Endometrial microvascular endothelial cells (primary cell): Measurements from ENCODE around the gene SNX11. TPM values are rescaled to one million over a fixed set of nuclear protein-coding genes. Genes with fewer than 3 reads are reported as not detected.

Source experiments
- in situ Hi-C: cut with HindIII; loops from 2 replicates; pipeline ENCODE4 v1.10.0; 2017; ENCODE audit warnings: low sequenced_read_pairs, low pct_unique_long_range_greater_than_20kb; ENCODE audit errors: inconsistent ontology term
- total RNA-seq: library from RNA; depleted of rRNA; stranded (reverse); fragments of >200 nt; gene quantifications from one replicate; pipeline ENCODE4 v1.2.3, GENCODE V29; 2015; ENCODE audit errors: inconsistent ontology term

Gene SNX11
- total RNA-seq, 1 donor from 2014 or later: 27.2 TPM

- in situ Hi-C loops: no loop called here
These were observed 46.3 kb downstream of the SNX11 start for GRCh38 chr17:48153691-48154358.

GRCh38 chr17:48155889-48156611 lies 48.5 kb downstream of the SNX11 start:
- in situ Hi-C loops: no loop called here

- in situ Hi-C loops: no loop called here
These were observed 51.7 kb downstream of the SNX11 start for GRCh38 chr17:48159232-48159631.

- in situ Hi-C loops: no loop called here
These were observed 52.9 kb downstream of the SNX11 start for GRCh38 chr17:48160177-48161081.

- in situ Hi-C loops: no loop called here
These were observed 53.8 kb downstream of the SNX11 start for GRCh38 chr17:48161127-48161905.

- in situ Hi-C loops: no loop called here
These were observed 54.9 kb downstream of the SNX11 start for GRCh38 chr17:48162306-48162934.

GRCh38 chr17:48162946-48163506 lies 55.5 kb downstream of the SNX11 start:
- in situ Hi-C loops: no loop called here

- in situ Hi-C loops: no loop called here
These were observed 56.2 kb downstream of the SNX11 start for GRCh38 chr17:48163809-48164208.

GRCh38 chr17:48169926-48170325 lies 62.4 kb downstream of the SNX11 start:
- in situ Hi-C loops: no loop called here

Other genes starting within 250 kb of the SNX11 start
- 1.4 TPM for gene SP2, start 211.5 kb upstream of the SNX11 start, total RNA-seq
- gene PNPO, start 166.2 kb upstream of the SNX11 start, total RNA-seq: 42.4 TPM
- not detected for gene PRR15L, start 149.9 kb upstream of the SNX11 start, total RNA-seq
- gene CDK5RAP3, start 136.7 kb upstream of the SNX11 start, total RNA-seq: 60.1 TPM
- gene COPZ2, start 70.0 kb upstream of the SNX11 start, total RNA-seq: 18.2 TPM
- 115 TPM for gene NFE2L1, start 59.4 kb upstream of the SNX11 start, total RNA-seq
- gene CBX1, start 6.3 kb upstream of the SNX11 start, total RNA-seq: 58.4 TPM